Memory B cell (primary cell): ENCODE results near the gene YAE1.

Experiments used
- ATAC-seq: fragments of 150-1000 bp; cut with Tn5 transposase; 2 replicates; pipeline ENCODE4 v1.10.0; 2021; ENCODE audit warnings: low read depth, mild to moderate bottlenecking, moderate library complexity
- DNase-seq, 2 donors: peaks; one replicate each; pipeline ENCODE4 v3.0.0; 2022; ENCODE audit warnings: low spot score in 2 of 2
- H3K27ac Mint-ChIP-seq: one replicate; pipeline ENCODE4 v1.8.0; 2022; ENCODE audit warnings: mild to moderate bottlenecking, moderate library complexity, mixed read lengths
- H3K27me3 Mint-ChIP-seq: one replicate; pipeline ENCODE4 v1.8.0; 2022; ENCODE audit warnings: mixed read lengths
- H3K36me3 Mint-ChIP-seq: one replicate; pipeline ENCODE4 v1.8.0; 2022; ENCODE audit warnings: mild to moderate bottlenecking, mixed read lengths
- H3K4me1 Mint-ChIP-seq: one replicate; pipeline ENCODE4 v1.8.0; 2022; ENCODE audit warnings: mixed read lengths
- H3K4me3 Mint-ChIP-seq: one replicate; pipeline ENCODE4 v1.8.0; 2022; ENCODE audit warnings: mild to moderate bottlenecking, moderate library complexity, mixed read lengths
- H3K9me3 Mint-ChIP-seq: one replicate; pipeline ENCODE4 v1.8.0; 2022; ENCODE audit warnings: mixed read lengths

The YAE1 gene

DNA sequence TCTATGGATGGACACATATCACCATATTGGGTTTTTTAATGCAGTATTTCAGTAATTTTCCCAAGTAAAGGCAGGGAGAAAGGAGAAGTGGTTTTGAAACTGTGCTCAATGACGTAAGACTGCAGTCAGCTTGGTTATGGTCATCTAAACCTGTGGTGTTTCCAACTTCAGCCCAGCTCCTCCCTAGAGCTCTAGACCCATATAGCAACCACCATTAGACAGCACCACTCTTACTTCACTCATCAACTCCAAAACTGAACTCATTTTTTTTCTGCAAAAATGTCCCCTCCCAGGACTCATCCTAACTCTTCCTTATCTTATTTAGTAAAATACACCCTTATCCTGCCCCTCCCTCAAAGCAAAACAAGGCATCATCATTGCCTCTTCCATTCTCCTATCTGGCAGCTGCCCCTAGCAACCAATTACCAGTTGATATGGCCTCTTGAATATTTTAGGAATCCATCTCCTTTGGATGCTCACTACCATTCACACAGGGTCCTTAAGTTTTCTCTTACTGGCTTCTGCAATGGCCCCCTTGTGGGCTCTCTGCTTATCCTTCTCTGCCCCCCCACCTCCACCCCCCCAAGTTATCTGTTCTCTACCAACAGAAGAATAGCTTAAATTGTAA, 55.7 kb downstream of the YAE1 start:
- H3K36me3 Mint-ChIP-seq, result no peaks in the 10 kb centered on the region
- H3K27ac Mint-ChIP-seq, result peak overlapping the region; percentile 98
- ATAC-seq (peak; percentile 45), DNase-seq (peak in 1 of 2 donors; percentile 11)
- H3K27me3 Mint-ChIP-seq, result no peaks in the 10 kb centered on the region
- peak overlapping the region; percentile 35 for H3K4me3 Mint-ChIP-seq
- H3K9me3 Mint-ChIP-seq, result no peaks in the 10 kb centered on the region
- peaks cover 30% of the 10 kb centered on the region for H3K4me1 Mint-ChIP-seq
